Spleen (tissue), 11 donors: ENCODE data around the gene TRMT61A. TPM values are rescaled to one million over a fixed set of nuclear protein-coding genes. Genes with fewer than 3 reads are reported as not detected.

ENCODE experiments used
- DNase-seq: peaks from one replicate; pipeline ENCODE4 v3.0.0-alpha.2; 2020
- H3K27ac ChIP-seq, 8 donors: fragments of 200-600 bp; sonication (generic) in 7 of 8; 1 replicate in 4 of 8; 2 replicates in 4 of 8; pipeline versions ENCODE4 v1.5.0 to v1.8.0; 2016 to 2021; ENCODE audit warnings: inconsistent platforms in 4 of 8, mild to moderate bottlenecking in 4 of 8, moderate library complexity in 1 of 8
- H3K27me3 ChIP-seq, 7 donors: fragments of 200-600 bp; sonication (generic) in 6 of 7; replicated peaks in 1 of 7; 1 replicate in 4 of 7; 2 replicates in 3 of 7; pipeline versions ENCODE4 v1.5.0 to v1.8.0; 2016 to 2021; ENCODE audit warnings: inconsistent platforms in 3 of 7, mild to moderate bottlenecking in 1 of 7
- H3K36me3 ChIP-seq, 6 donors: fragments of 200-600 bp; sonication (generic) in 5 of 6; 1 replicate in 4 of 6; 2 replicates in 2 of 6; pipeline versions ENCODE4 v1.5.0 to v1.8.0; 2016 to 2021; ENCODE audit warnings: inconsistent platforms in 2 of 6
- H3K4me1 ChIP-seq, 6 donors: fragments of 200-600 bp; sonication (generic) in 5 of 6; 1 replicate in 3 of 6; 2 replicates in 3 of 6; pipeline versions ENCODE4 v1.5.0 to v1.8.0; 2016 to 2021; ENCODE audit warnings: inconsistent platforms in 3 of 6
- H3K4me3 ChIP-seq, 8 donors: fragments of 200-600 bp; sonication (generic) in 7 of 8; 1 replicate in 4 of 8; 2 replicates in 4 of 8; pipeline versions ENCODE4 v1.5.0 to v1.8.0; 2016 to 2021; ENCODE audit warnings: inconsistent platforms in 4 of 8, mild to moderate bottlenecking in 4 of 8, moderate library complexity in 2 of 8
- H3K9me3 ChIP-seq, 8 donors: fragments of 200-600 bp; sonication (generic) in 7 of 8; 1 replicate in 4 of 8; 2 replicates in 4 of 8; pipeline versions ENCODE4 v1.5.0 to v1.8.0; 2016 to 2021; ENCODE audit warnings: inconsistent platforms in 4 of 8
- CTCF ChIP-seq, 11 experiments: fragments of 200-600 bp in 7 of 11; fragments of 450-650 bp in 4 of 11; sonication (generic) in 4 of 11; IDR thresholded peaks in 8 of 11; conservative IDR thresholded peaks in 3 of 11; 1 replicate in 7 of 11; 2 replicates in 4 of 11; pipeline versions ENCODE4 v1.4.0 to v1.8.0; 2016 to 2021; ENCODE audit warnings: antibody characterized with exemption in 11 of 11, inconsistent platforms in 4 of 11, mild to moderate bottlenecking in 1 of 11
- POLR2A ChIP-seq, 3 donors: fragments of 450-650 bp; IDR thresholded peaks; one replicate each; pipeline ENCODE4 v1.5.1; 2017; ENCODE audit warnings: antibody characterized with exemption in 3 of 3, mild to moderate bottlenecking in 1 of 3
- POLR2AphosphoS5 ChIP-seq, 3 donors: sonication (generic); formaldehyde crosslinking; IDR thresholded peaks; one replicate each; pipeline ENCODE4 v1.5.1; 2017; ENCODE audit warnings: antibody characterized with exemption in 3 of 3
- WGBS, 5 donors: extraction: QIAGEN DNeasy Blood & Tissue Kit in 3 of 5; methylation state at CpG; one replicate each; pipeline versions ENCODE4 v1.1.5 to v1.1.7; 2013 to 2018; 5-methylcytosine and 5-hydroxymethylcytosine counted together
- intact Hi-C: fragments of 100-400 bp; cut with DNase I; formaldehyde crosslinking; loops from one replicate; pipeline ENCODE4 v1.15.0; 2023; ENCODE audit warnings: low total_unique reads
- polyA plus RNA-seq, 3 donors: library from polyadenylated mRNA; stranded (reverse); fragments of 200-250 nt; gene quantifications; one replicate each; pipeline ENCODE4 v1.2.1, GENCODE V29; 2013
- total RNA-seq, 7 donors: library from RNA; depleted of rRNA in 3 of 7; stranded (reverse); fragments of >200 nt in 3 of 7; fragmentation: NEBNext Ultra II Directional in 4 of 7; extraction: Animal tissue kit (Norgen Biotek cat#: 25700) in 4 of 7; gene quantifications; one replicate each; pipeline versions ENCODE4 v1.1.0 to v1.2.1, GENCODE V29; 2016 to 2021
- donor health status: healthy with polysubstance abuse.
- donor health status: DM: no; HTN: no; CAD: no; lungs with moderate emphysema.
- donor health status: DM: no; HTN: no; CAD: no.
- donor health status: Bipolar disorder and iron deficiency.
- donor health status: healthy.
- donor health status: DM: no; HTN: no; CAD: no.
- donor health status: DM: yes; HTN: yes; CAD: no.

Gene TRMT61A
- total and polyA plus RNA-seq, 10 donors: 8.0 to 14.2 (median 9.5) TPM

GRCh38 chr14:103559766-103560165 is 30.8 kb downstream of the TRMT61A start:
- Histone ChIP-seq H3K27ac (peak overlapping the region in 4 of 8 donors; percentile 22 to 99 (median 96)), H3K4me1 (peaks cover 39 to 90% (median 77%) of the 10 kb centered on the region in 6 donors), H3K36me3 (peaks cover 0 to 55% (median 17%) of the 10 kb centered on the region in 6 donors), H3K9me3 (no peaks in the 10 kb centered on the region), H3K4me3 (peak overlapping the region in 1 of 8 donors; percentile 1), H3K27me3 (no peaks in the 10 kb centered on the region)
- WGBS, 5 donors: 70 to 82% (median 77%) methylated on average over 9 of the region's 9 CpGs
- no peak for DNase-seq
- no peak for TF ChIP-seq CTCF (IDR thresholded peaks at IDR 0.05 in 8 of 11, conservative IDR thresholded peaks at IDR 0.05 in 3 of 11)
- no peak for TF ChIP-seq POLR2AphosphoS5 (IDR thresholded peaks at IDR 0.05)
- TF ChIP-seq POLR2A (IDR thresholded peaks at IDR 0.05): no peak
- intact Hi-C loops: no loop called here

GRCh38 chr14:103560691-103561090 is 31.7 kb downstream of the TRMT61A start:
- H3K27ac ChIP-seq: peak overlapping the region in 6 of 8 donors; percentile 14 to 99 (median 97)
- H3K36me3 ChIP-seq: peaks cover 0 to 49% (median 17%) of the 10 kb centered on the region in 6 donors
- H3K9me3 ChIP-seq: no peaks in the 10 kb centered on the region
- TF ChIP-seq CTCF (IDR thresholded peaks at IDR 0.05 in 8 of 11, conservative IDR thresholded peaks at IDR 0.05 in 3 of 11) (no peak), POLR2A (IDR thresholded peaks at IDR 0.05) (no peak), POLR2AphosphoS5 (IDR thresholded peaks at IDR 0.05) (no peak)
- H3K4me3 ChIP-seq: peak overlapping the region in 5 of 8 donors; percentile 97 to 100 (median 99)
- no peaks in the 10 kb centered on the region for H3K27me3 ChIP-seq
- peaks cover 39 to 92% (median 83%) of the 10 kb centered on the region in 6 donors for H3K4me1 ChIP-seq
- 55 to 67% (median 62%) methylated on average over 8 of the region's 8 CpGs for WGBS, 5 donors
- intact Hi-C loops: no loop called here
- DNase-seq: no peak

GRCh38 chr14:103561381-103562178 is 32.6 kb downstream of the TRMT61A start:
- peak overlapping the region; percentile 69 to 100 (median 97) for H3K4me3 ChIP-seq
- no peaks in the 10 kb centered on the region for H3K27me3 ChIP-seq
- H3K4me1 ChIP-seq: peaks cover 39 to 92% (median 84%) of the 10 kb centered on the region in 6 donors
- intact Hi-C loops: no loop called here
- H3K36me3 ChIP-seq: peaks cover 0 to 48% (median 17%) of the 10 kb centered on the region in 6 donors
- WGBS, 5 donors: 2 to 12% (median 7%) methylated on average over 32 to 36 of the region's 36 CpGs
- TF ChIP-seq POLR2A (IDR thresholded peaks at IDR 0.05): no peak
- TF ChIP-seq POLR2AphosphoS5 (IDR thresholded peaks at IDR 0.05): peak in 2 of 3 donors; percentile 3 to 43
- TF ChIP-seq CTCF (IDR thresholded peaks at IDR 0.05 in 8 of 11, conservative IDR thresholded peaks at IDR 0.05 in 3 of 11): no peak
- no peak for DNase-seq
- no peaks in the 10 kb centered on the region for H3K9me3 ChIP-seq
- H3K27ac ChIP-seq: peak overlapping the region; percentile 95 to 99 (median 98)

DNA sequence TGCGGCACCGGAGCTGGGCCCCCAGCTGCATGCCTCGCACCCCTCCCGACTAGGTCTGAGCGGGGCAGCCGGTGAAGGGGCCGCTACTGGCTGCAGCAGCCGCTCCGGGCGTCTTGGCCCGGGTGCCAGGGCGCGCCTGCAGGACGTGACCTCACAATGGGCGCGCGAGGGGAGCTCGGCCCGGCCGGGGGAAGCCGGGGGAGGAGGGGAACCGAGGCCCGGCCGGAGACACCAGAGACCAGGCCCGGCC is 33.1 kb downstream of the TRMT61A start:
- peaks cover 39 to 91% (median 81%) of the 10 kb centered on the region in 6 donors for H3K4me1 ChIP-seq
- no peak for DNase-seq

More for the DNA sequence above, 33.1 kb downstream of the TRMT61A start:
- intact Hi-C loops: no loop called here
- Histone ChIP-seq H3K27me3 (no peaks in the 10 kb centered on the region), H3K36me3 (peaks cover 0 to 48% (median 17%) of the 10 kb centered on the region in 6 donors), H3K4me3 (peak overlapping the region; percentile 69 to 100 (median 97)), H3K9me3 (no peaks in the 10 kb centered on the region), H3K27ac (peak overlapping the region; percentile 95 to 99 (median 98))
- WGBS, 5 donors: 0 to 1% (median 0%) methylated on average over 13 to 25 of the region's 25 CpGs
- no peak for TF ChIP-seq CTCF (IDR thresholded peaks at IDR 0.05 in 8 of 11, conservative IDR thresholded peaks at IDR 0.05 in 3 of 11)
- no peak for TF ChIP-seq POLR2A (IDR thresholded peaks at IDR 0.05)
- peak in 1 of 3 donors; percentile 10 for TF ChIP-seq POLR2AphosphoS5 (IDR thresholded peaks at IDR 0.05)
